Stimulated activated CD8-positive, alpha-beta memory T cell treated with anti-CD3 and anti-CD28 coated beads, Interleukin-7, amount 100 ng/mL, for 4 hours (primary cell): Measurements from ENCODE around the gene PCGF2.
A peak's percentile ranks its signal among the peaks of the same experiment; 100 is the strongest.
"Not testable (repeated sequence)": the region's sequence is repeated elsewhere in the genome, so short reads cannot be mapped to it uniquely, and the experiment has no call there.

Experiments
- DNase-seq, 2 donors: peaks; one replicate each; pipeline ENCODE4 v3.0.0-alpha.2; 2020; ENCODE audit warnings: low read depth in 2 of 2

PCGF2 gene

GRCh38 chr17:38748149-38748891, at the start of gene PCGF2:
TSS of gene PCGF2 (minus strand) at chr17:38748336. CDS start at chr17:38740402, 7,934 bp downstream.
- no peak for DNase-seq

DNA sequence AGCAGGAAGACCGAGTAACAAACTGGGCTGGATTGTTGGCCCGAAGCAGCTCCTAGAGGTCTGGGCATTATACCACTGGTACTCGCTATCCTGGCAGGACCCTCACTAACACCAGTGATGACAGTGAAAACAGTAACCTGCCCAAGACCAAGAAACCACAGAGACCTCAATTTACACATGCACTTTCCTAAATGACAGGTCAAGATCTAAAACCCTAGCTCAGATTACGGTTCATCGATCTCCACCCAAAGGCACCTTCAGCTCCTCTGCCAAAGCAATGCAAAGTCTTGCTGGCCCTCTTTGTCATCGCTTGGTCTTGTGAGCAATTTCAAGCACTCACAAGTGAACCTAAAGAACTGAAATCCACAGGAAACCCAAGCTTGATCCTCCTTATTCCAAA, 49.7 kb upstream of the PCGF2 start:
- no peak for DNase-seq

DNA sequence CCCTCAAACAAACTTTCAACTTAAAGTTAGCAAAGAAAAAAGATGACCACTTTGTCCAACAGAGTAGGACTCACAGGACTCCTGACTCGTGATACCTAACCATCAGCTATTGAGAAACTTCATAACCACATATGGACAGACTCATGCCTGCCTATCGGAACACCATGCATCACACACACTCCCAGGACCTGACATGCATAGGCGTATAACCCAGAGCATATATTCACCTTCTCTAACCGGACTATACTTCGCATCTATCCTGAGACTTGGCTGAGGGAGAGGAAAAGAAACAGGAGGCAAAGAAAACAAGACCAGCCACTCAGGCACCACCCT, 49.0 kb upstream of the PCGF2 start:
- DNase-seq: no peak

DNA sequence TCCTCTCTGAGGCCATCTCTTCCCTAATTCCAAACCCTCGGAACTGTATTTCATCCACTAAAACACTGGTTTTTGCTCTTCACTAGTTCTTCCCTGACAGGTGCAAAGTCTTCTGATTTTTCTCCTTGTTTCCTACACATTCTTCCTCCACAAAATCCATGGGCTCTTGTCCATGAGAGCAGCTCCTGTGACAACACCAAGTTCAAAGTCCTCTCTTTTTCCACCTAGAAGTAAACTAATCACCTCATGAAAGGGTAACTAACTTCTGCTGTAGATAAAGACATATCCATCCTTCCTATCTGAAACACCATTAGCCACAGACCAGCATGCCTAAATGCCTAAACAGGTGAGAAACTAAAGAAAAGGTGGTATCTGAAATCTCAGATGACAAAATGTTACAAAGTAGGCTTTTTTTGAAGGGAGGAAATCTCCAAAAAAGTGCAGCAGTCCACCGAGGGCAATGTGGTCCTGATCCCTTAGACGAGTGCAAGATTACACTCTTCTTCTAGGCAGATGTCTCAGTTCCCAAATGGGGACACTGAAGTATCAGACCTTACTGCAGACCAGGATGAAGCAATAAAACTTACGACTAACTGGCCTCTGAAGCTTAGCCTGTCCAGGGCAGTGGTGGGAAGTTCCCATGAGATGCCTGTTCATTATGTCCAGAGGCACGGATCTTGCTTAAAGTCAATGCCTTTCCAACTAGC, 48.5 kb upstream of the PCGF2 start:
- no peak for DNase-seq

GRCh38 chr17:38794221-38794620, 46.1 kb upstream of the PCGF2 start:
- no peak for DNase-seq

GRCh38 chr17:38791162-38791561, 43.0 kb upstream of the PCGF2 start:
- DNase-seq: no peak

DNA sequence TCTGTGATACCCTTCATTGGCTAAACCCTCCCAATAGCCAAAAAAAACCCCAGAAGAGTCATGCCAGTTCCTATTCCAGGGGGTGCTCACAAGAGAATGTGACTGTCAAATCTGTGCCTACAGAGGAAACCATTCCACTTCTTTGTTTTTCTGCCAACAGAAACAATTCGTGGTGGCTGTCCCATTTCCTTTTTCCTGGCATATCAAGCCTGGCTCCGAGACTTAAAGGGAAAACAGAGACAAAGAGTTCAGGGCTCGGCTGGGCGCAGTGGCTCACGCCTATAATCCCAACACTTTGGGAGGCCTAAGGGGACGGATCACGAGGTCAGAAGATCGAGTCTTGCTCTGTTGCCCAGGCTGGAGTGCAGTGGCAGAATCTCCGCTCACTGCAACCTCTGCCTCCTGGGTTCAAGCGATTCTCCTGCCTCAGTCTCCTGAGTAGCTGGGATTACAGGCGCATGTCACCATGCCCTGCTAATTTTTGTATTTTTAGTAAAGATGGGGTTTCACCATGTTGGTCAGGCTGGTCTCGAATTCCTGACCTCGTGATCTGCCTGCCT, 42.1 kb upstream of the PCGF2 start:
- DNase-seq: not testable (repeated sequence)

GRCh38 chr17:38789185-38789584, 41.0 kb upstream of the PCGF2 start:
- no peak for DNase-seq

DNA sequence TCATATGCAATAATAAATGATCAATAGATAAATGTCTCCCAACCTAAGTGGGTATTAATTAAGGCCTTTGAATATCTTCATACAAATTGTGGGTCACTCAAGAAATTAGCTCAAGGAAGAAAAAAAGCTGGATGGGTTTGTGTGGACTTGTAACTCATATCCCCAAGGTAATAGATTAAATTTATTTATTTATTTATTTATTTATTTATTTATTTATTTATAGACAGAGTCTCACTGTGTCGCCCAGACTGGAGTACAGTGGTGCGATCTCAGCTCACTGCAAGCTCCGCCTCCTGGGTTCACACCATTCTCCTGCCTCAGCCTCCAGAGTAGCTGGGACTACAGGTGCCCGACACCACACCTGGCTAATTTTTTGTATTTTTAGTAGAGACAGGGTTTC, 39.9 kb upstream of the PCGF2 start:
- DNase-seq: not testable (repeated sequence)

GRCh38 chr17:38786372-38786771, 38.2 kb upstream of the PCGF2 start:
- no peak for DNase-seq

DNA sequence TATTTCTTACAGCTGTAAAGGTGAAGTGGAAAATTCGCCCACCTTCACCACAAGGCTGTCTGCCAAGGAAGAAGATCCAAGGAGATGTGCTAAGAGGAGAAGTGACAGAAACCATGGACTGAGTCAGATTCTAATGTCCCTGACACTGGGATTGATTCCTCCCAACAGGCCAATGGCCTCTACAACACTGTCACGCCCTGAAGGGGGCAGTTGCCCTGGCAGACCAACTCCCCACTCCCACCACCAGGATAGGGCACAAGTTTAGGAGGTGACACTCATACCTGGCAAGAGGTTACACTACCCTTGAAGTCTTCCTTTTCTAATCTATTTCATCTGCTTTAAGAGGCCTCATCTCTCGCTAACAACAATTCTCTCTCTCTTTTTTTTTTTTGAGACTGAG, 35.1 kb upstream of the PCGF2 start:
- no peak for DNase-seq

DNA sequence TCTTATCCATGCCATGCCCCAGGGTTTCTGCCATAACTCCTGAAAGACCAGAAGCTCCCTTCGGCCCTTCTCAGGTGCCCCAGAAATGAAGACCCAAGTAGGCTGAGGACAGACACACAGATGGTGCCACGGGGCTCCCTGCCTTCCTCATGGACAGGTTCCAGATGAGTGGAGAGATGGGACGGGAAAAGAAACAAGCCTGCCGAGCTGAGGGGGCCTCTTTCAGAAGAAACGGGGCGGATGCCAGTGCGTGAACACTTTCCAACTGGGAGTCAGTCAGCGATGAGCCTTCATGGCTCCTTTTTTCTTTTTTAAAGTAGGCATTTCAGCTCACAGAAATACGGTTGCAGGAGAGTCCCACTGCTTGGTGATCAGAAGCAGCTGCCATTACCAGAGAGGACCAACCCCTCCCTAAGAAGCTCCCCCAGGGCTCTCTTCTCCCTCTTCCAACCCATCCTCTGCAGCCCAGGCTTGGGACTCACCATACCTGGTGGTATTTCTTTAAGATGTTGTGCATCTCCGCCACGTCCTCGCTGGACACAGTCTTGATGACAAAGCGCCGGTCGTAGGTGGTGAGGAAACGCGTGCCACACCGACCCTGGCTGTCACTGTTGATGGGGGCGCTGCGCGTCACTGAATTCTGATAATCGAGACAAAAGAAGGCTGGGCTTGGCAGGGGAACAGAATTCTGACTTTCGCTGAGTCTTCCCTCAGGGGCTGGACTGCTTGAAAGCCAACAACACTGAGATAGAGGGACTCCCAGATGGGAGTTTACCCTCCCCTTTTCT, 32.0 kb upstream of the PCGF2 start:
- DNase-seq: no peak

- no peak for DNase-seq
These were observed 29.6 kb upstream of the PCGF2 start for GRCh38 chr17:38777641-38778250.

DNA sequence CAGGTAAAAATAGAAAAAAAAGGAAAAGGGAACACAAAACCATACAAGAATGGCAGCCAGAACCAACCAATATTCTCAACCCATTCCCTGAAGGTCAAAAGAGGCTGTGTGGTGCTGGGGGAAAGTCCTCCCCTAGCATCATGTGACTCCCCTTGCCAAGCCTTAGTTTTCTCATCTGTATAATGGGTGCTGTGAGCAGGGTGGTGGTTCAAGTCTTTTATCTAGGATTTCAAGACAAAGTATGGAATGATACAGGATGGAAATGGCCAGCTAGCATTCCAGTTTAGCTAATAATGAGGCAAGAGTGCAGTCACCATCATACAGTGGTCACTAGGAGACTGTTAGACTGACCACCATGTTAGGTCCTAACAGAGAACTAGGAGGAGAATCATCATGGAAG, 25.1 kb upstream of the PCGF2 start:
- DNase-seq: no peak

DNA sequence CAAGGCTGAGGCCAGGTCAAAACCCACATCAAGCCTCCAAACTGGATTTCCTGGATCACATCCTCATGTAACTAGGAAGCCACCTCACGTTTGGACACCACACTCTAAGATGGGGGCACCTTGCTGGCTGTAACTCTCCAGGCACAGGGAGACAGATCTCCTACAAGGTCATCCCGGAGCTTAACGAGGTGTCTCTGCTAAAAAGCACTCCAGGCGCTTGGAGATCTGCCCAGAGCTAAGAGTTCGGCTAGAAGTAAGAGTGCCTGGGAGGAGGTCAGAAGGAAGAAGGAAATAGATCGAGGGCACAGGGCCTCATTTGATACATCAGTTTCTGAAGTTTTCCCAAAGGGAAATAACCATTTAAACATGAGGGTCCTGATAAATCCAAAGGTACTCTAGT, 20.3 kb upstream of the PCGF2 start:
- DNase-seq: no peak

GRCh38 chr17:38766341-38766740, 18.2 kb upstream of the PCGF2 start:
- DNase-seq: no peak

DNA sequence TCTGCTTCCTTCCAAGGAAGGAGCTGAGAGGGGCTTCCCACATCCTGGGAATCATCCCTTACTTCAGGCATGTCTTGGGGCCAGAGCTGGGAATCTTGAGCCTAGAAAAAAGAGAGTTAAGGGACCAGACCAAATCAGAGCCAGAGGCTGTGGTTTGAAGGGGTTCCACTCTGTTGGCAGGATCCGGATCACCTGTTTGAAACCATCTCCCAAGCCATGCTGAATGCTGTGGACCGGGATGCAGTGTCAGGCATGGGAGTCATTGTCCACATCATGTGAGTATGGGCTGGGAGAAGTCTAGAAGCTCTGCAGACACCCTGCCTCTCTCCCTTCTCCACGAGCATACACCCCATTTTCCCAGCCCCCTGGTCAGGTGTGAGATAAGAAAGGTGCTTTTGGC, 14.1 kb upstream of the PCGF2 start:
- no peak for DNase-seq

DNA sequence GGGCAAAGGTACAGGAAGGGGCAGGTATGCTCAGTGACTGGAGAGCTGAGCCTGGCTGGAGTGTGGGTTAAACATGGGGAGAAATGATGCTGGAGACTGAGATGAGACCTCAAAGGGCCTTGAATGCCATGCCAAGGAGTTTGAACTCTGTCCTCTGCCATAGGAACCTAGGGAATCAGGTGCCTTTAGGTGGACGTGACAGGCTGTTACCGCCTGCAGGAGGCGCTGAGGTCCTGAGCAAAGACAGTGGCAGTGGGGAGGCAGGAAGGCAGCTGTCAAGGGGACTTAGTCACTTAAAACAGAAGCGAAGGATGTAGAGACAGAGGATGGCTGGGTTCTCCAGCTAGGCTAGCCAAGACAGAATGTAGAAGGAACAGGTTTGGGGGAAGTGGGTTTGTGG, 13.5 kb upstream of the PCGF2 start:
- no peak for DNase-seq

DNA sequence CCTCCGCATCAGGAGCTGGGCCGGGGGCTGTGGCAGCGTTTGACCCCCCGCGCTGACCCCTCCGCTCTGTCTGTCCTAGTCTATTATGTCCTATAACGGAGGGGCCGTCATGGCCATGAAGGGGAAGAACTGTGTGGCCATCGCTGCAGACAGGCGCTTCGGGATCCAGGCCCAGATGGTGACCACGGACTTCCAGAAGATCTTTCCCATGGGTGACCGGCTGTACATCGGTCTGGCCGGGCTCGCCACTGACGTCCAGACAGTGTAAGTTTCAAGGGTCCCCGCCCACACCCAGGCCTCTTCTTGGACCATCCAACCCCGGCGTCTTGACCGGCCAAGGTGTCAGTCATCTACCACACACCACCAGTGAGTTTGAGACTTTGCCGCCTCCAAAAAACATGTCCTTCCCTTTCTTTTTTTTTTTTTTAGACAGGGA, 5.0 kb upstream of the PCGF2 start:
- no peak for DNase-seq

GRCh38 chr17:38752308-38753070, 4.4 kb upstream of the PCGF2 start, which contains the start of gene PSMB3:
TSS of gene PSMB3 (plus strand) at chr17:38752741. CDS start at chr17:38752827, 86 bp downstream.
- peak; percentile 97 for DNase-seq

GRCh38 chr17:38751808-38752307, 3.7 kb upstream of the PCGF2 start:
- DNase-seq: peak; percentile 59 to 61
